ENCODE data around the gene DCAF4L1. TPM values are rescaled to one million over a fixed set of nuclear protein-coding genes. Genes with fewer than 3 reads are reported as not detected.

The DCAF4L1 gene
- total RNA-seq, 1 donor from 2014 or later = 0.53 TPM

GRCh38 chr4:41998019-41998418 is 16.5 kb downstream of the DCAF4L1 start:
- H3K36me3 ChIP-seq = peaks cover 8% of the 10 kb centered on the region
- H3K27me3 ChIP-seq (ENCODE audit: low read depth) = no peaks in the 10 kb centered on the region
- H3K4me3 ChIP-seq = no peak overlapping the region
- DNase-seq = no peak
- TF ChIP-seq CTCF (IDR thresholded peaks at IDR 0.05) = no peak
- H3K4me1 ChIP-seq = peaks cover 4% of the 10 kb centered on the region
- H3K27ac ChIP-seq = no peak overlapping the region
- H3K9me3 ChIP-seq = no peaks in the 10 kb centered on the region
- intact Hi-C loops (cut with DNase I) = no loop called here
- no peak for ATAC-seq

GRCh38 chr4:41999321-41999720 is 17.8 kb downstream of the DCAF4L1 start:
- TF ChIP-seq CTCF (IDR thresholded peaks at IDR 0.05) = no peak
- no peak for ATAC-seq

GRCh38 chr4:42008011-42008786 is 26.6 kb downstream of the DCAF4L1 start:
- Histone ChIP-seq H3K9me3 (no peaks in the 10 kb centered on the region), H3K4me1 (no peaks in the 10 kb centered on the region), H3K27ac (no peak overlapping the region), H3K27me3 (ENCODE audit: low read depth) (no peaks in the 10 kb centered on the region), H3K4me3 (no peak overlapping the region), H3K36me3 (peaks cover 35% of the 10 kb centered on the region)
- DNase-seq (no peak), ATAC-seq (no peak)
- TF ChIP-seq CTCF (IDR thresholded peaks at IDR 0.05) = no peak
- intact Hi-C loops (cut with DNase I) = no loop called here

More at GRCh38 chr4:41999321-41999720, 17.8 kb downstream of the DCAF4L1 start:
- DNase-seq = no peak
- Histone ChIP-seq H3K27ac (no peak overlapping the region), H3K27me3 (ENCODE audit: low read depth) (no peaks in the 10 kb centered on the region), H3K4me1 (peaks cover 4% of the 10 kb centered on the region), H3K9me3 (no peaks in the 10 kb centered on the region), H3K36me3 (peaks cover 10% of the 10 kb centered on the region), H3K4me3 (no peak overlapping the region)
- intact Hi-C loops (cut with DNase I) = no loop called here

- H3K4me3 ChIP-seq = no peak overlapping the region
- no peak for DNase-seq
- ATAC-seq = no peak
- H3K4me1 ChIP-seq = no peaks in the 10 kb centered on the region
- no peak for TF ChIP-seq CTCF (IDR thresholded peaks at IDR 0.05)
- intact Hi-C loops (cut with DNase I) = no loop called here
- H3K27ac ChIP-seq = no peak overlapping the region
- H3K27me3 ChIP-seq (ENCODE audit: low read depth) = no peaks in the 10 kb centered on the region
- no peaks in the 10 kb centered on the region for H3K9me3 ChIP-seq
- H3K36me3 ChIP-seq = peaks cover 12% of the 10 kb centered on the region
Observed at GRCh38 chr4:42015438-42015837, 33.9 kb downstream of the DCAF4L1 start.

GRCh38 chr4:42018451-42018850 is 36.9 kb downstream of the DCAF4L1 start:
- no peak for TF ChIP-seq CTCF (IDR thresholded peaks at IDR 0.05)
- ATAC-seq (no peak), DNase-seq (no peak)
- no peak overlapping the region for H3K4me3 ChIP-seq
- no peaks in the 10 kb centered on the region for H3K4me1 ChIP-seq
- no peak overlapping the region for H3K27ac ChIP-seq
- peaks cover 34% of the 10 kb centered on the region for H3K36me3 ChIP-seq
- H3K9me3 ChIP-seq = no peaks in the 10 kb centered on the region
- intact Hi-C loops (cut with DNase I) = no loop called here
- H3K27me3 ChIP-seq (ENCODE audit: low read depth) = no peaks in the 10 kb centered on the region

Other genes starting within 250 kb of the DCAF4L1 start
- gene PHOX2B, start 233.0 kb upstream of the DCAF4L1 start, total RNA-seq = not detected
- gene TMEM33, start 46.3 kb upstream of the DCAF4L1 start, total RNA-seq = 73.9 TPM
- gene SLC30A9, start 8.8 kb downstream of the DCAF4L1 start, total RNA-seq = 37.7 TPM
- gene BEND4, start 170.9 kb downstream of the DCAF4L1 start, total RNA-seq = 1.3 TPM